Measurements from ENCODE around the gene MCM3AP.

MCM3AP gene

DNA sequence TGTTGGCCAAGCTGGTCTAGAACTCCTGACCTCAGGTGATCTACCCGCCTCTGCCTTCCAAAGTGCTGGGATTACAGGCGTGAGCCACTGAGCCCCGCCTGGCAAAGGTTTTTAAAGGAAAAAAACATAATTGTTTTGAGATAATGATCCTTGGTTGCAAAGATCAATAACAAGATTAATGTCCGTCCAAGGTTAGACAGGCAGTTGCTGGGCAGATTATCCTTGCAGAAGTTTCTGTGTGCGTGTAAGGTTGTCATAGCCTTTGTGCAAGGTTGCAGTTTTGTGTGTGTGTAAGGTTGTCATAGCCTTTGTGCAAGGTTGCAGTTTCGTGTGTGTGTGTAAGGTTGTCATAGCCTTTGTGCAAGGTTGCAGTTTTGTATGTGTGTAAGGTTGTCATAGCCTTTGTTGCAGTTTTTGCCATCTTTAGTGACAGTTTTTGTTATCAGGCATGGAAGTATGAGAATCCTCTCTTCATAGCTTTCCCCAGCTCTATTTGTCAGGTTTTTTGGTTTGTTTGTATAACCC lies 4.3 kb upstream of the MCM3AP start:
- no peak overlapping the region for H2AFZ ChIP-seq (ENCODE audit: low read depth, low read length, severe bottlenecking)
- H3K27ac ChIP-seq (ENCODE audit: low read depth, low read length), result no peak overlapping the region
- H3K36me3 ChIP-seq (ENCODE audit: low read length), result 0 out of 2 replicates have a peak, but pooled peaks cover 7% of the 10 kb centered on the region
- no peaks in the 10 kb centered on the region for H4K20me1 ChIP-seq (ENCODE audit: low read depth, low read length)
- H3K4me3 ChIP-seq (ENCODE audit: insufficient read depth, low read length, poor library complexity, severe bottlenecking), result no peak overlapping the region
- H3K79me2 ChIP-seq (ENCODE audit: insufficient read depth, low read length), result peaks cover 40% of the 10 kb centered on the region
- H3K9ac ChIP-seq (ENCODE audit: low read length), result no peak overlapping the region
- no peaks in the 10 kb centered on the region for H3K27me3 ChIP-seq (ENCODE audit: low read length)
- no peak overlapping the region for H3K4me2 ChIP-seq (ENCODE audit: low read depth, low read length, poor library complexity, severe bottlenecking)
- H3K9me2 ChIP-seq (replicated peaks; ENCODE audit: insufficient read depth, low read length), result no peaks in the 10 kb centered on the region
- TF ChIP-seq, protein P1, sequence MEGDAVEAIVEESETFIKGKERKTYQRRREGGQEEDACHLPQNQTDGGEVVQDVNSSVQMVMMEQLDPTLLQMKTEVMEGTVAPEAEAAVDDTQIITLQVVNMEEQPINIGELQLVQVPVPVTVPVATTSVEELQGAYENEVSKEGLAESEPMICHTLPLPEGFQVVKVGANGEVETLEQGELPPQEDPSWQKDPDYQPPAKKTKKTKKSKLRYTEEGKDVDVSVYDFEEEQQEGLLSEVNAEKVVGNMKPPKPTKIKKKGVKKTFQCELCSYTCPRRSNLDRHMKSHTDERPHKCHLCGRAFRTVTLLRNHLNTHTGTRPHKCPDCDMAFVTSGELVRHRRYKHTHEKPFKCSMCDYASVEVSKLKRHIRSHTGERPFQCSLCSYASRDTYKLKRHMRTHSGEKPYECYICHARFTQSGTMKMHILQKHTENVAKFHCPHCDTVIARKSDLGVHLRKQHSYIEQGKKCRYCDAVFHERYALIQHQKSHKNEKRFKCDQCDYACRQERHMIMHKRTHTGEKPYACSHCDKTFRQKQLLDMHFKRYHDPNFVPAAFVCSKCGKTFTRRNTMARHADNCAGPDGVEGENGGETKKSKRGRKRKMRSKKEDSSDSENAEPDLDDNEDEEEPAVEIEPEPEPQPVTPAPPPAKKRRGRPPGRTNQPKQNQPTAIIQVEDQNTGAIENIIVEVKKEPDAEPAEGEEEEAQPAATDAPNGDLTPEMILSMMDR (IDR thresholded peaks at IDR 0.05; ENCODE audit: insufficient read depth, low read length, poor library complexity, severe bottlenecking), result no peak
- no peak for TF ChIP-seq EZH2phosphoT487 (conservative IDR thresholded peaks at IDR 0.05; ENCODE audit: low read length)
- no peaks in the 10 kb centered on the region for H3K9me3 ChIP-seq (ENCODE audit: insufficient read depth, low read length)
- peaks cover 16% of the 10 kb centered on the region; the same call in 1 of the 2 replicates for H3F3A ChIP-seq (ENCODE audit: insufficient read depth)

DNA sequence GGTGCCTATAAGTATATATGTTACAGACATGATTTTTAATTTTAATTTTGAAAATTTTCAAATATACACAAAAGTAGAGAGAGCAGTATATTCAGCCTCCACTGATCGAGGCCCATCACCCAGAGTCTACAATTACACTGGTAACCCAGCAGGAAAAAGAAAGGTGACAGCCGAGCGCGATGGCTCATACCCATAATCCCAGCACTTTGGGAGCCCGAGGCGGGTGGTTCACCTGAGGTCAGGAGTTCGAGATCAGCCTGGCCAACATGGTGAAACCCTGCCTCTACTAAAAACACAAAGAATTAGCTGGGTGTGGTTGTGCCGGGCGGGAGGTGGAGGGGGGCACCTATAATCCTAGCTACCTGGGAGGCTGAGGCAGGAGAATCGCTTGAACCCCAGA lies 2.1 kb upstream of the MCM3AP start:
- peaks cover 9% of the 10 kb centered on the region; the same call in 1 of the 2 replicates for H3K36me3 ChIP-seq (ENCODE audit: low read length)
- H3K4me3 ChIP-seq (ENCODE audit: insufficient read depth, low read length, poor library complexity, severe bottlenecking), result peak overlapping the region; percentile 83
- TF ChIP-seq EZH2phosphoT487 (conservative IDR thresholded peaks at IDR 0.05; ENCODE audit: low read length), result no peak
- TF ChIP-seq, protein P1 (IDR thresholded peaks at IDR 0.05; ENCODE audit: insufficient read depth, low read length, poor library complexity, severe bottlenecking), result no peak
- H3F3A ChIP-seq (ENCODE audit: insufficient read depth), result peaks cover 16% of the 10 kb centered on the region; the same call in 1 of the 2 replicates
- peak overlapping the region; percentile 91 for H3K9ac ChIP-seq (ENCODE audit: low read length)
- no peak overlapping the region for H2AFZ ChIP-seq (ENCODE audit: low read depth, low read length, severe bottlenecking)
- no peaks in the 10 kb centered on the region for H3K27me3 ChIP-seq (ENCODE audit: low read length)
- H3K9me3 ChIP-seq (ENCODE audit: insufficient read depth, low read length), result no peaks in the 10 kb centered on the region
- peak overlapping the region; percentile 86 for H3K4me2 ChIP-seq (ENCODE audit: low read depth, low read length, poor library complexity, severe bottlenecking)
- peak overlapping the region; percentile 69; the same call in 1 of the 2 replicates for H3K27ac ChIP-seq (ENCODE audit: low read depth, low read length)
- H3K9me2 ChIP-seq (replicated peaks; ENCODE audit: insufficient read depth, low read length), result no peaks in the 10 kb centered on the region
- no peaks in the 10 kb centered on the region for H4K20me1 ChIP-seq (ENCODE audit: low read depth, low read length)
- peaks cover 60% of the 10 kb centered on the region for H3K79me2 ChIP-seq (ENCODE audit: insufficient read depth, low read length)

DNA sequence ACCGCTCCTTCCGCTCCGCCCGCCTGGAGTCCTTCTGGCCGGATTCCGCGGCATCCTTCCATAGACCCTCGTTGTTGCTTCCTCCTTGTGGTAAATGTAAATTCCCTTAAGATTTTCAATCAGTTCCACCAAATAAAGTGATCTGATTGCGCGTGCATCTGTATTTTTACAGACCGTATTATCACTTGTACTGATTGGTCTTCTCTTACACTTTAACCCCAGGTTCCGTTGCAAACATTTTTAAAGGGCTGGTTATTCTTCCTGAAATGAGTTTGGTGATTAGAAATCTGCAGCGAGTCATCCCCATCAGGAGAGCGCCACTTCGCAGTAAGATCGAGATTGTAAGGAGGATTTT lies 1.2 kb upstream of the MCM3AP start:
- Histone ChIP-seq H3K9ac (ENCODE audit: low read length) (peak overlapping the region; percentile 91), H3K27ac (ENCODE audit: low read depth, low read length) (peak overlapping the region; percentile 69), H3K4me3 (ENCODE audit: insufficient read depth, low read length, poor library complexity, severe bottlenecking) (peak overlapping the region; percentile 83), H3K9me3 (ENCODE audit: insufficient read depth, low read length) (no peaks in the 10 kb centered on the region), H3K79me2 (ENCODE audit: insufficient read depth, low read length) (peaks cover 68% of the 10 kb centered on the region), H3K9me2 (replicated peaks; ENCODE audit: insufficient read depth, low read length) (no peaks in the 10 kb centered on the region), H3F3A (ENCODE audit: insufficient read depth) (peaks cover 16% of the 10 kb centered on the region; the same call in 1 of the 2 replicates), H2AFZ (ENCODE audit: low read depth, low read length, severe bottlenecking) (peak overlapping the region; percentile 81), H3K36me3 (ENCODE audit: low read length) (peaks cover 7% of the 10 kb centered on the region; the same call in 1 of the 2 replicates), H4K20me1 (ENCODE audit: low read depth, low read length) (no peaks in the 10 kb centered on the region; the same call in 1 of the 2 replicates), H3K27me3 (ENCODE audit: low read length) (no peaks in the 10 kb centered on the region), H3K4me2 (ENCODE audit: low read depth, low read length, poor library complexity, severe bottlenecking) (peak overlapping the region; percentile 86)
- TF ChIP-seq EZH2phosphoT487 (conservative IDR thresholded peaks at IDR 0.05; ENCODE audit: low read length), result no peak
- TF ChIP-seq, protein P1 (IDR thresholded peaks at IDR 0.05; ENCODE audit: insufficient read depth, low read length, poor library complexity, severe bottlenecking), result no peak

Data from SU-DHL-6 (cell line).